Ectodermal cell (in vitro differentiated cells): Measurements from ENCODE around the gene SPTBN2.

Source experiments
- H3K27ac ChIP-seq: 2 replicates; pipeline ENCODE4 v1.7.0; 2013; ENCODE audit warnings: mild to moderate bottlenecking, low read depth, low read length; ENCODE audit not compliant: insufficient read depth, poor library complexity, severe bottlenecking
- H3K27me3 ChIP-seq: 2 replicates; pipeline ENCODE4 v1.7.0; 2013; ENCODE audit warnings: mild to moderate bottlenecking, low read length; ENCODE audit not compliant: insufficient read depth, control insufficient read depth, poor library complexity, severe bottlenecking
- H3K36me3 ChIP-seq: one replicate; pipeline ENCODE4 v1.7.0; 2013; ENCODE audit warnings: low read length; ENCODE audit not compliant: control insufficient read depth, insufficient read depth
- H3K4me1 ChIP-seq: one replicate; pipeline ENCODE4 v1.7.0; 2013; ENCODE audit warnings: low read length; ENCODE audit not compliant: control insufficient read depth, insufficient read depth
- H3K4me3 ChIP-seq: 2 replicates; pipeline ENCODE4 v1.7.0; 2013; ENCODE audit warnings: low read depth, low read length, control low read depth; ENCODE audit not compliant: insufficient read depth
- H3K9me3 ChIP-seq: 2 replicates; pipeline ENCODE4 v1.7.0; 2013; ENCODE audit warnings: mild to moderate bottlenecking, low read length, moderate library complexity; ENCODE audit not compliant: control insufficient read depth
- WGBS, 2 experiments: methylation state at CpG; one replicate each; pipeline ENCODE4 v1.1.7; 2013; ENCODE audit warnings: missing lambda C conversion rate in 2 of 2; 5-methylcytosine and 5-hydroxymethylcytosine counted together

SPTBN2 gene

GRCh38 chr11:66744485-66745355 lies 15.7 kb upstream of the SPTBN2 start:
- peaks cover 3% of the 10 kb centered on the region for H3K4me1 ChIP-seq
- no peak overlapping the region for H3K27ac ChIP-seq
- H3K9me3 ChIP-seq = no peaks in the 10 kb centered on the region
- no peaks in the 10 kb centered on the region for H3K27me3 ChIP-seq
- peak overlapping the region; percentile 85 for H3K4me3 ChIP-seq
- WGBS, 2 experiments = 1% methylated on average over 95 of the region's 95 CpGs
- no peaks in the 10 kb centered on the region for H3K36me3 ChIP-seq

- Histone ChIP-seq H3K27me3 (no peaks in the 10 kb centered on the region), H3K9me3 (no peaks in the 10 kb centered on the region), H3K27ac (no peak overlapping the region), H3K4me3 (peak overlapping the region; percentile 0), H3K36me3 (no peaks in the 10 kb centered on the region), H3K4me1 (peaks cover 3% of the 10 kb centered on the region)
- 85 to 87% methylated on average over 16 of the region's 16 CpGs for WGBS, 2 experiments
These were observed 14.4 kb upstream of the SPTBN2 start for GRCh38 chr11:66743271-66743968.

GRCh38 chr11:66741153-66741552 lies 12.1 kb upstream of the SPTBN2 start:
- 82 to 100% methylated on average over 1 to 2 of the region's 2 CpGs for WGBS, 2 experiments
- no peaks in the 10 kb centered on the region for H3K27me3 ChIP-seq
- no peaks in the 10 kb centered on the region for H3K36me3 ChIP-seq
- H3K9me3 ChIP-seq = no peaks in the 10 kb centered on the region
- H3K27ac ChIP-seq = no peak overlapping the region
- peaks cover 3% of the 10 kb centered on the region for H3K4me1 ChIP-seq
- H3K4me3 ChIP-seq = no peak overlapping the region

GRCh38 chr11:66739983-66740382 lies 11.0 kb upstream of the SPTBN2 start:
- no peak overlapping the region for H3K27ac ChIP-seq
- H3K4me1 ChIP-seq = peaks cover 3% of the 10 kb centered on the region
- 80 to 97% methylated on average over 2 of the region's 2 CpGs for WGBS, 2 experiments
- H3K36me3 ChIP-seq = no peaks in the 10 kb centered on the region
- no peaks in the 10 kb centered on the region for H3K9me3 ChIP-seq
- no peak overlapping the region for H3K4me3 ChIP-seq
- no peaks in the 10 kb centered on the region for H3K27me3 ChIP-seq

GRCh38 chr11:66734215-66734614 lies 5.2 kb upstream of the SPTBN2 start:
- 91 to 97% methylated on average over 3 of the region's 3 CpGs for WGBS, 2 experiments
- no peak overlapping the region for H3K27ac ChIP-seq
- no peak overlapping the region for H3K4me3 ChIP-seq
- H3K36me3 ChIP-seq = no peaks in the 10 kb centered on the region
- no peaks in the 10 kb centered on the region for H3K4me1 ChIP-seq
- peaks cover 30% of the 10 kb centered on the region for H3K27me3 ChIP-seq
- H3K9me3 ChIP-seq = no peaks in the 10 kb centered on the region

GRCh38 chr11:66729447-66729846 lies 431 bp upstream of the SPTBN2 start:
- Histone ChIP-seq H3K27me3 (peaks cover 58% of the 10 kb centered on the region), H3K9me3 (no peaks in the 10 kb centered on the region), H3K4me3 (no peak overlapping the region), H3K4me1 (peaks cover 15% of the 10 kb centered on the region), H3K36me3 (no peaks in the 10 kb centered on the region), H3K27ac (no peak overlapping the region)
- WGBS, 2 experiments = 85 to 93% methylated on average over 4 of the region's 4 CpGs

- Histone ChIP-seq H3K27me3 (peaks cover 56% of the 10 kb centered on the region), H3K36me3 (no peaks in the 10 kb centered on the region), H3K9me3 (no peaks in the 10 kb centered on the region), H3K27ac (no peak overlapping the region), H3K4me3 (peak overlapping the region; percentile 57), H3K4me1 (peaks cover 15% of the 10 kb centered on the region)
- WGBS, 2 experiments = 0% methylated on average over 114 of the region's 114 CpGs
These were observed 851 bp downstream of the SPTBN2 start for GRCh38 chr11:66728038-66728692.

- Histone ChIP-seq H3K36me3 (no peaks in the 10 kb centered on the region), H3K27ac (no peak overlapping the region), H3K4me1 (peaks cover 15% of the 10 kb centered on the region), H3K9me3 (no peaks in the 10 kb centered on the region), H3K27me3 (peaks cover 56% of the 10 kb centered on the region), H3K4me3 (peak overlapping the region; percentile 57)
- 1% methylated on average over 70 of the region's 70 CpGs for WGBS, 2 experiments
These were observed 1.6 kb downstream of the SPTBN2 start for GRCh38 chr11:66727282-66728037.

- no peaks in the 10 kb centered on the region for H3K9me3 ChIP-seq
- peaks cover 17% of the 10 kb centered on the region for H3K4me1 ChIP-seq
- no peak overlapping the region for H3K4me3 ChIP-seq
- WGBS, 2 experiments = 63 to 65% methylated on average over 10 of the region's 10 CpGs
- no peak overlapping the region for H3K27ac ChIP-seq
- peaks cover 46% of the 10 kb centered on the region for H3K27me3 ChIP-seq
- no peaks in the 10 kb centered on the region for H3K36me3 ChIP-seq
These were observed 3.4 kb downstream of the SPTBN2 start for GRCh38 chr11:66725647-66726046.
